Esophagus muscularis mucosa (tissue), 3 donors: Measurements from ENCODE around the gene AKAP13.

ENCODE experiments used
- POLR2AphosphoS5 ChIP-seq, 2 donors: sonication (generic); formaldehyde crosslinking; IDR thresholded peaks; one replicate each; pipeline ENCODE4 v1.6.1; 2017; ENCODE audit warnings: antibody characterized with exemption in 2 of 2
- TF ChIP-seq, protein P1 (sequence below), 3 experiments: fragments of 200-600 bp in 2 of 3; fragments of 450-650 bp in 1 of 3; sonication (generic) in 2 of 3; IDR thresholded peaks; one replicate each; pipeline ENCODE4 v1.5.1; 2017 to 2019; ENCODE audit warnings: antibody characterized with exemption in 3 of 3, mild to moderate bottlenecking in 2 of 3, moderate library complexity in 1 of 3

DNA sequence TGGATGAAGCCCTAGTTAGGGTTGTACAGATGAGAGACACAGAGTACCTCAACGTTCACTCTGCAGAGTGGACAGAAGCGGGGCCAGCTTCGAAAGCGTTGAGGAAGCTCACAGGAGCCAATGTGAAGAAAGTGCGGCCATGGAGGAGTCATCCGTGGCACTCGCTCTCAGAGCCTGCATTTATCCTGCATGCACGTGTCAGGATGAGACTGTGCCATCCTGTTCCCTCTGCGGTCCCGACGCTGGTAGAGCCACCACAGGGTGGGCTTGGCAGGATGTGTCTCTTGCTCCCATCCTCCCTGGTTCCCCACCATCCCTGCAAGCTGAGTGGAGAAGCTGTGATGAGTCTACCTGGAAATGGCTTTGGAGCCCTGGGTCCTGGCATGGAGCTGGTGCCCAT, 375.1 kb downstream of the AKAP13 start:
- TF ChIP-seq, protein P1, sequence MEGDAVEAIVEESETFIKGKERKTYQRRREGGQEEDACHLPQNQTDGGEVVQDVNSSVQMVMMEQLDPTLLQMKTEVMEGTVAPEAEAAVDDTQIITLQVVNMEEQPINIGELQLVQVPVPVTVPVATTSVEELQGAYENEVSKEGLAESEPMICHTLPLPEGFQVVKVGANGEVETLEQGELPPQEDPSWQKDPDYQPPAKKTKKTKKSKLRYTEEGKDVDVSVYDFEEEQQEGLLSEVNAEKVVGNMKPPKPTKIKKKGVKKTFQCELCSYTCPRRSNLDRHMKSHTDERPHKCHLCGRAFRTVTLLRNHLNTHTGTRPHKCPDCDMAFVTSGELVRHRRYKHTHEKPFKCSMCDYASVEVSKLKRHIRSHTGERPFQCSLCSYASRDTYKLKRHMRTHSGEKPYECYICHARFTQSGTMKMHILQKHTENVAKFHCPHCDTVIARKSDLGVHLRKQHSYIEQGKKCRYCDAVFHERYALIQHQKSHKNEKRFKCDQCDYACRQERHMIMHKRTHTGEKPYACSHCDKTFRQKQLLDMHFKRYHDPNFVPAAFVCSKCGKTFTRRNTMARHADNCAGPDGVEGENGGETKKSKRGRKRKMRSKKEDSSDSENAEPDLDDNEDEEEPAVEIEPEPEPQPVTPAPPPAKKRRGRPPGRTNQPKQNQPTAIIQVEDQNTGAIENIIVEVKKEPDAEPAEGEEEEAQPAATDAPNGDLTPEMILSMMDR (IDR thresholded peaks at IDR 0.05), result no peak
- TF ChIP-seq POLR2AphosphoS5 (IDR thresholded peaks at IDR 0.05), result no peak
